ENCODE data around the gene SLC27A1.

The SLC27A1 gene

GRCh38 chr19:17448131-17448967 is 22.0 kb upstream of the SLC27A1 start, which contains the start of gene TMEM221 (continued):
- no peak for TF ChIP-seq PBX3 (CRISPR knock-in tag; IDR thresholded peaks at IDR 0.05)
- peak; percentile 76; the same call in 1 of the 2 replicates for TF ChIP-seq HIC1 (tag by site-specific recombination; IDR thresholded peaks at IDR 0.05)
- peak; percentile 90 for TF ChIP-seq GLIS2 (tag by site-specific recombination; IDR thresholded peaks at IDR 0.05)
- TF ChIP-seq MEIS1 (CRISPR knock-in tag; IDR thresholded peaks at IDR 0.05; ENCODE audit: borderline replicate concordance): no peak
- no peak for TF ChIP-seq ZNF138 (tag by site-specific recombination; IDR thresholded peaks at IDR 0.05; ENCODE audit: borderline replicate concordance)
- no peak for TF ChIP-seq ZNF530 (tag by site-specific recombination; IDR thresholded peaks at IDR 0.05; ENCODE audit: low read depth)
- TF ChIP-seq ZNF404 (tag by site-specific recombination; IDR thresholded peaks at IDR 0.05): no peak
- TF ChIP-seq ZBTB1 (tag by site-specific recombination; IDR thresholded peaks at IDR 0.05): no peak
- TF ChIP-seq ZNF521 (tag by site-specific recombination; IDR thresholded peaks at IDR 0.05): no peak
- TF ChIP-seq ZSCAN23 (tag by site-specific recombination; IDR thresholded peaks at IDR 0.05): no peak
- no peak for TF ChIP-seq ZNF580 (tag by site-specific recombination; IDR thresholded peaks at IDR 0.05)
- no peak for TF ChIP-seq ZNF670 (tag by site-specific recombination; IDR thresholded peaks at IDR 0.05; ENCODE audit: low read depth)
- TF ChIP-seq ZNF426 (tag by site-specific recombination; IDR thresholded peaks at IDR 0.05): no peak
- TF ChIP-seq ZNF174 (tag by site-specific recombination; IDR thresholded peaks at IDR 0.05): no peak
- TF ChIP-seq ZNF416 (tag by site-specific recombination; IDR thresholded peaks at IDR 0.05): no peak
- no peak for TF ChIP-seq ZNF302 (tag by site-specific recombination; IDR thresholded peaks at IDR 0.05; ENCODE audit: low read depth)
- TF ChIP-seq PRDM10 (tag by site-specific recombination; IDR thresholded peaks at IDR 0.05): peak; percentile 38
- TF ChIP-seq ZNF335 (tag by site-specific recombination; conservative IDR thresholded peaks at IDR 0.05): peak; percentile 73
- TF ChIP-seq ZBTB26 (tag by site-specific recombination; optimal IDR thresholded peaks at IDR 0.05): peak; percentile 56
- 0 out of 2 replicates have a peak, but pooled peaks have one; percentile 39 for TF ChIP-seq ZBTB48 (tag by site-specific recombination; IDR thresholded peaks at IDR 0.05)
- no peak for TF ChIP-seq HOXC10 (CRISPR knock-in tag; IDR thresholded peaks at IDR 0.05)
- TF ChIP-seq ZNF830 (tag by site-specific recombination; IDR thresholded peaks at IDR 0.05; ENCODE audit: low read depth): no peak
- TF ChIP-seq GFI1B (tag by site-specific recombination; IDR thresholded peaks at IDR 0.05): no peak
- no peak for TF ChIP-seq ZNF202 (tag by site-specific recombination; IDR thresholded peaks at IDR 0.05; ENCODE audit: borderline replicate concordance)
- TF ChIP-seq ZFP41 (tag by site-specific recombination; IDR thresholded peaks at IDR 0.05; ENCODE audit: borderline replicate concordance): no peak
- TF ChIP-seq ZNF664 (tag by site-specific recombination; IDR thresholded peaks at IDR 0.05): no peak
- TF ChIP-seq ZBTB44 (tag by site-specific recombination; IDR thresholded peaks at IDR 0.05): no peak
- no peak for TF ChIP-seq ZBTB17 (tag by site-specific recombination; IDR thresholded peaks at IDR 0.05)
- TF ChIP-seq ZNF2 (tag by site-specific recombination; IDR thresholded peaks at IDR 0.05): no peak
